K562 (cell line): ENCODE results near the gene TTBK2. TPM values are rescaled to one million over a fixed set of nuclear protein-coding genes. Genes with fewer than 3 reads are reported as not detected.
A peak's percentile ranks its signal among the peaks of the same experiment; 100 is the strongest.

Experiments used
- ATAC-seq: fragments of 200-7000 bp; cut with Tn5 transposase; 3 replicates; pipeline ENCODE4 v1.9.1; 2020; ENCODE audit warnings: moderate library complexity
- BruUV-seq: library from RNA; stranded (reverse); fragments of 400-500 nt; replicated peaks from 2 replicates; lab custom pipeline; 2021; lab: Mats Ljungman, UMichigan
- CTCF ChIA-PET: fragments of 300-600 bp; formaldehyde crosslinking; extraction: SDS; loops from one replicate; lab custom pipeline; 2021; ENCODE audit warnings: low intra/inter-chr PET ratio; lab: Yijun Ruan, JAX
- POLR2A ChIA-PET: fragments of 300-600, 350-650 bp; sonication (Branson Sonifier 250); formaldehyde crosslinking; extraction: SDS; loops from one replicate; lab custom pipeline; 2021; ENCODE audit warnings: antibody characterized with exemption, inconsistent platforms; lab: Yijun Ruan, JAX
- DNase-seq, 4 experiments: peaks; one replicate each; pipeline versions ENCODE4 v3.0.0 to v3.0.0-alpha.2; 2011 to 2018; ENCODE audit warnings: low spot score in 3 of 4, mixed read lengths in 3 of 4; ENCODE audit errors: extremely low read depth in 1 of 4
- FAIRE-seq: peaks from 2 replicates; lab custom pipeline; 2011; peaks lifted over from hg19 to GRCh38; lab: Jason Lieb, UNC
- H2AFZ ChIP-seq: 2 replicates; pipeline ENCODE4 v1.6.0; 2011; ENCODE audit warnings: low read depth, low read length, control low read depth, inconsistent platforms
- H3K27ac ChIP-seq: fragments of 200-600 bp; 3 replicates; pipeline ENCODE4 v1.8.0; 2011; ENCODE audit warnings: low read depth, mild to moderate bottlenecking, control low read depth, inconsistent platforms, low read length, moderate library complexity, mixed read lengths; ENCODE audit errors: extremely low read depth
- H3K27me3 ChIP-seq, 2 experiments: fragments of 300-600 bp in 1 of 2; 2 replicates in 1 of 2; 3 replicates in 1 of 2; pipeline versions ENCODE4 v1.6.0 to v1.8.0; 2011; ENCODE audit warnings: inconsistent platforms in 2 of 2, low read length in 2 of 2, mild to moderate bottlenecking in 1 of 2, mixed read lengths in 1 of 2, moderate library complexity in 1 of 2; ENCODE audit not compliant: control insufficient read depth in 2 of 2, insufficient read depth in 2 of 2
- H3K36me3 ChIP-seq: fragments of 300-600 bp; 3 replicates; pipeline ENCODE4 v1.8.0; 2011; ENCODE audit warnings: mild to moderate bottlenecking, low read length, inconsistent platforms; ENCODE audit not compliant: control insufficient read depth, insufficient read depth
- H3K4me1 ChIP-seq, 2 experiments: fragments of 200-600 bp in 1 of 2; replicated peaks in 1 of 2; 2 replicates in 1 of 2; 3 replicates in 1 of 2; pipeline versions ENCODE4 v1.5.1 to v1.8.0; 2011; ENCODE audit warnings: inconsistent platforms in 2 of 2, low read length in 2 of 2, mild to moderate bottlenecking in 1 of 2, mixed read lengths in 1 of 2, moderate library complexity in 1 of 2; ENCODE audit not compliant: control insufficient read depth in 2 of 2, insufficient read depth in 2 of 2
- H3K4me2 ChIP-seq: 2 replicates; pipeline ENCODE4 v1.6.1; 2011; ENCODE audit warnings: low read length, control low read depth, inconsistent platforms, mixed read lengths; ENCODE audit not compliant: insufficient read depth
- H3K4me3 ChIP-seq: fragments of 200-600 bp; sonication (generic), shearing (Covaris generic); 2 replicates; pipeline ENCODE4 v1.5.1; 2016; ENCODE audit warnings: control low read depth, inconsistent platforms
- H3K79me2 ChIP-seq: fragments of 200-600 bp; 3 replicates; pipeline ENCODE4 v1.8.0; 2011; ENCODE audit warnings: low read length, inconsistent platforms; ENCODE audit not compliant: control insufficient read depth, insufficient read depth
- H3K9ac ChIP-seq, 2 experiments: 2 replicates each; pipeline versions ENCODE4 v1.6.0 to v1.6.1; 2011; ENCODE audit warnings: low read depth in 2 of 2, low read length in 2 of 2, control low read depth in 1 of 2, inconsistent platforms in 1 of 2, mild to moderate bottlenecking in 1 of 2, mixed read lengths in 1 of 2; ENCODE audit not compliant: insufficient read depth in 1 of 2
- H3K9me1 ChIP-seq: one replicate; pipeline ENCODE4 v1.6.0; 2011; ENCODE audit warnings: inconsistent platforms, mild to moderate bottlenecking, low read length, moderate library complexity; ENCODE audit not compliant: control insufficient read depth, insufficient read depth
- H3K9me3 ChIP-seq: replicated peaks from 2 replicates; pipeline ENCODE4 v1.5.1; 2011; ENCODE audit warnings: low read depth, low read length, inconsistent platforms; ENCODE audit not compliant: control insufficient read depth, insufficient read depth
- H4K20me1 ChIP-seq: replicated peaks from 2 replicates; pipeline ENCODE4 v1.6.1; 2011; ENCODE audit warnings: low read length, inconsistent platforms, mixed read lengths; ENCODE audit not compliant: control insufficient read depth, insufficient read depth
- CBFA2T3 ChIP-seq: fragments of 450-650 bp; IDR thresholded peaks from 2 replicates; pipeline ENCODE4 v1.6.1; 2017
- CBX5 ChIP-seq: IDR thresholded peaks from 2 replicates; pipeline ENCODE4 v1.6.1; 2014; ENCODE audit warnings: low read depth, borderline replicate concordance
- ESRRA ChIP-seq: fragments of 450-650 bp; IDR thresholded peaks from 2 replicates; pipeline ENCODE4 v1.6.1; 2014; ENCODE audit warnings: low read depth, mild to moderate bottlenecking, moderate library complexity, borderline replicate concordance
- HMBOX1 ChIP-seq: sonication (generic); IDR thresholded peaks from 2 replicates; pipeline ENCODE4 v1.6.1; 2016
- KDM1A ChIP-seq, 2 experiments: fragments of 450-650 bp; IDR thresholded peaks; 2 replicates each; pipeline ENCODE4 v1.6.1; 2016; ENCODE audit warnings: mild to moderate bottlenecking in 2 of 2
- NCOA4 ChIP-seq: fragments of 450-650 bp; IDR thresholded peaks from 2 replicates; pipeline ENCODE4 v1.6.1; 2018; ENCODE audit warnings: mild to moderate bottlenecking; ENCODE audit not compliant: partially characterized antibody
- SAP30 ChIP-seq: fragments of 200-600 bp; sonication (generic); IDR thresholded peaks from 2 replicates; pipeline ENCODE4 v1.6.1; 2012; ENCODE audit warnings: borderline replicate concordance, low read depth, mild to moderate bottlenecking, moderate library complexity, low read length, control low read depth, inconsistent platforms; ENCODE audit not compliant: insufficient read depth, poor library complexity, severe bottlenecking
- SOX6 ChIP-seq: fragments of 450-650 bp; IDR thresholded peaks from 2 replicates; pipeline ENCODE4 v1.6.1; 2014; ENCODE audit warnings: mild to moderate bottlenecking
- TCF3 ChIP-seq: sonication (generic); formaldehyde crosslinking; IDR thresholded peaks from 2 replicates; pipeline ENCODE4 v1.4.0; 2020; ENCODE audit warnings: mild to moderate bottlenecking, missing genetic modification reagents
- TEAD4 ChIP-seq, 2 experiments: sonication (generic) in 1 of 2; formaldehyde crosslinking in 1 of 2; IDR thresholded peaks; 2 replicates each; pipeline versions ENCODE4 v1.6.1 to v1.8.0; 2012 to 2022; ENCODE audit warnings: borderline replicate concordance in 1 of 2, inconsistent platforms in 1 of 2, low read length in 1 of 2, mild to moderate bottlenecking in 1 of 2, missing genetic modification reagents in 1 of 2
- THAP7 ChIP-seq: fragments of 250-450 bp; sonication (Bioruptor Pico); IDR thresholded peaks from 2 replicates; pipeline ENCODE4 v1.5.0; 2021
- ZMIZ1 ChIP-seq, 2 experiments: fragments of 150-350 bp in 1 of 2; IDR thresholded peaks; 2 replicates each; pipeline ENCODE4 v1.6.1; 2012 to 2016; ENCODE audit warnings: low read depth in 2 of 2, low read length in 2 of 2, mild to moderate bottlenecking in 1 of 2, moderate library complexity in 1 of 2
- WGBS: fragments of 100-300 bp; shearing (Covaris generic); methylation state at CpG from one replicate; pipeline ENCODE4 v1.1.6; 2016; ENCODE audit warnings: low coverage, mixed read lengths; ENCODE audit not compliant: insufficient coverage; ENCODE audit errors: missing lambda C conversion rate; 5-methylcytosine and 5-hydroxymethylcytosine counted together
- in situ Hi-C: fragments of 300-500 bp; cut with MboI; formaldehyde crosslinking; loops from 4 replicates; pipeline ENCODE4 v1.15.0; 2018; ENCODE audit warnings: inconsistent platforms, mixed read lengths
- intact Hi-C: fragments of 100-400 bp; cut with micrococcal nuclease; formaldehyde crosslinking; loops from 2 replicates; pipeline ENCODE4 v1.14.2; 2022
- polyA plus RNA-seq, 8 experiments: library from polyadenylated mRNA; depleted of rRNA in 4 of 8; stranded (reverse) in 5 of 8; unstranded in 3 of 8; fragments of >200 nt; fragmentation: Nextera tagmentation in 2 of 8; fragmentation: Illumina TruSeq in 1 of 8; extraction: Ambion mirVana in 2 of 8; extraction: Trizol in 1 of 8; gene quantifications; 2 replicates each; pipeline versions ENCODE4 v1.2.1 to v1.2.3, GENCODE V29; 2011 to 2014; ENCODE audit warnings: inconsistent platforms in 1 of 8, missing spikeins in 1 of 8
- total RNA-seq, 7 experiments: library from RNA; depleted of rRNA in 6 of 7; stranded (reverse); fragments of >200 nt in 6 of 7; fragmentation: Illumina TruSeq in 2 of 7; extraction: Trizol in 2 of 7; gene quantifications; 2 replicates each; pipeline versions ENCODE4 v1.2.1 to v1.2.3, GENCODE V29; 2011 to 2021; ENCODE audit warnings: low replicate concordance in 1 of 7

TTBK2 gene
- total and polyA plus RNA-seq, 9 of the 15 experiments (the other 6 are each of a cell fraction or from before 2014, with no cell fraction given) = 0.89 to 8.0 (median 4.8) TPM

GRCh38 chr15:42933886-42934667, 13.5 kb upstream of the TTBK2 start:
- ChIA-PET CTCF (no interaction called here), POLR2A (interaction anchor here (0.6 to 1.1 kb wide), 2 partner anchors 10 to 20 kb away, joined by 3 to 4 read pairs; no protein-coding TSS in a partner anchor)
- Histone ChIP-seq H3K27me3 (no peaks in the 10 kb centered on the region), H3K27ac (no peak overlapping the region), H3K4me2 (no peak overlapping the region), H3K4me3 (no peak overlapping the region), H3K36me3 (no peaks in the 10 kb centered on the region), H4K20me1 (no peaks in the 10 kb centered on the region), H3K9me1 (no peaks in the 10 kb centered on the region), H3K79me2 (no peaks in the 10 kb centered on the region), H2AFZ (no peak overlapping the region), H3K9me3 (no peaks in the 10 kb centered on the region), H3K9ac (no peak overlapping the region), H3K4me1 (no peaks in the 10 kb centered on the region)
- TF ChIP-seq CBFA2T3 (0 out of 2 replicates have a peak, but pooled peaks have one; percentile 27), TEAD4 (IDR thresholded peaks at IDR 0.05; ENCODE audit: low read length) (peak; percentile 63), TEAD4 (CRISPR knock-in tag; IDR thresholded peaks at IDR 0.05; ENCODE audit: borderline replicate concordance) (no peak), NCOA4 (no peak), ESRRA (peak; percentile 22; the same call in 1 of the 2 replicates), HMBOX1 (peak; percentile 39; the same call in 1 of the 2 replicates), SOX6 (no peak), TCF3 (CRISPR knock-in tag) (peak; percentile 24; the same call in 1 of the 2 replicates), SAP30 (no peak), ZMIZ1 (IDR thresholded peaks at IDR 0.05; ENCODE audit: low read depth in 2 of 2, low read length in 2 of 2) (no peak), KDM1A (IDR thresholded peaks at IDR 0.05) (0 out of 4 replicates have a peak, but pooled peaks of 1 of the 2 experiments have one; percentile 19), THAP7 (no peak), CBX5 (no peak)
- ATAC-seq = no peak
- BruUV-seq = no TSS peak
- DNase-seq = no peak
- in situ Hi-C loops = no loop called here
- 18% methylated on average over 7 of the region's 7 CpGs for WGBS
- no peak for FAIRE-seq
- intact Hi-C loops = loop anchor here (5.0 kb wide), 1 partner anchor 353 kb away; no protein-coding TSS in a partner anchor
